ENCODE data around the gene KRTAP10-1. TPM values are rescaled to one million over a fixed set of nuclear protein-coding genes. Genes with fewer than 3 reads are reported as not detected.

The KRTAP10-1 gene
- total and polyA plus RNA-seq, 9 of the 15 experiments (the other 6 are each of a cell fraction or from before 2014, with no cell fraction given) = not detected

DNA sequence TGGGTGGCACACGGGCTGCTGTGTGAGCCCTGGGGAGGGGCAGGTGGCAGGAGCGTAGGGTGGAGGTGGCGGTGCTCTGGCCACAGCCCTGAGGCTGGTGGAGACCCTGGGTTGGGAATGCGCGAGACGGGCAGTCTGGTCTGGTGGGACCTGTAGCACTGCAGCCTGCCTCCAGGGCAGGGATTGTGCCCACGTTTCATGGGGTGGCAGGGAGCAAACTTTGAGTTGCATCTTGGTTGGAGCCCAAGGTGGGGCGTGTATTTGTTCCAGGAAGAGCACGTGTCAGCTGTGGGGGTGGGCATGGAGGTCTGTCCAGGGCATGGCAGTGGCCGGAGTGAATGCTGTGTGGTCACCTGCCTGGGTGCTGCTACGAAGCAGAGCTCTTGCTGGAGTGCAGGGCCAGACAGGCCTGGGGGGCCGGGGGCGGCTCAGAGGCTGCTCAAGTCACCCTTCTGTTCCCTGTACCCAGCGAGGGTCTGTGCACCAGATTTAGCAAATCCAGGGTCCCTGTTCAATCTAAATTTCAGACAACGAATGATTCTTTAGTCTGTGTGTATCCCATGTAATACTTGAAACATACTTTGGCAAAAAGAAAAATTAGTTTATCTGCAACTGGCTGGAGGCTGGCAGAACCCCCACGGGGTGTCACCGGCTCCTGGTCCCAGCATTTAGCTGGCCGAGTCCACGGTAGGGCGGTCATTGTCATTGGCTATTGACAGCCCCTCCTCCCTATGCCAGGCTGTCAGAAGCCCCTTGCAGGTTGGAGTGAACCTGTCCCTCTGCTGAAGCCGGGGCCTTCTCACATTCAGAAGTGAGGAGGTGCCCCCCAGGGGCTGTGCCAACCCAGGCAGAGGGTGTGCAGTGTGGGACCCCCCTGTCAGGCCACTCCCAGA is 27.3 kb downstream of the KRTAP10-1 start (continued):
- TF ChIP-seq, protein P1, sequence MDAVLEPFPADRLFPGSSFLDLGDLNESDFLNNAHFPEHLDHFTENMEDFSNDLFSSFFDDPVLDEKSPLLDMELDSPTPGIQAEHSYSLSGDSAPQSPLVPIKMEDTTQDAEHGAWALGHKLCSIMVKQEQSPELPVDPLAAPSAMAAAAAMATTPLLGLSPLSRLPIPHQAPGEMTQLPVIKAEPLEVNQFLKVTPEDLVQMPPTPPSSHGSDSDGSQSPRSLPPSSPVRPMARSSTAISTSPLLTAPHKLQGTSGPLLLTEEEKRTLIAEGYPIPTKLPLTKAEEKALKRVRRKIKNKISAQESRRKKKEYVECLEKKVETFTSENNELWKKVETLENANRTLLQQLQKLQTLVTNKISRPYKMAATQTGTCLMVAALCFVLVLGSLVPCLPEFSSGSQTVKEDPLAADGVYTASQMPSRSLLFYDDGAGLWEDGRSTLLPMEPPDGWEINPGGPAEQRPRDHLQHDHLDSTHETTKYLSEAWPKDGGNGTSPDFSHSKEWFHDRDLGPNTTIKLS (IDR thresholded peaks at IDR 0.05; ENCODE audit: borderline replicate concordance, low read depth) = no peak
- TF ChIP-seq MAFG (tag; conservative IDR thresholded peaks at IDR 0.05) (no peak), SRSF9 (IDR thresholded peaks at IDR 0.05; ENCODE audit: borderline replicate concordance, low read depth, low read length) (no peak), ZNF79 (CRISPR knock-in tag; IDR thresholded peaks at IDR 0.05; ENCODE audit: low read depth) (no peak), BHLHE40 (IDR thresholded peaks at IDR 0.05; ENCODE audit: low read length) (no peak), SIN3A (IDR thresholded peaks at IDR 0.05; ENCODE audit: borderline replicate concordance in 2 of 2, control insufficient read depth in 1 of 2, low read depth in 2 of 2, low read length in 2 of 2) (no peak)
- TF ChIP-seq, protein P2, sequence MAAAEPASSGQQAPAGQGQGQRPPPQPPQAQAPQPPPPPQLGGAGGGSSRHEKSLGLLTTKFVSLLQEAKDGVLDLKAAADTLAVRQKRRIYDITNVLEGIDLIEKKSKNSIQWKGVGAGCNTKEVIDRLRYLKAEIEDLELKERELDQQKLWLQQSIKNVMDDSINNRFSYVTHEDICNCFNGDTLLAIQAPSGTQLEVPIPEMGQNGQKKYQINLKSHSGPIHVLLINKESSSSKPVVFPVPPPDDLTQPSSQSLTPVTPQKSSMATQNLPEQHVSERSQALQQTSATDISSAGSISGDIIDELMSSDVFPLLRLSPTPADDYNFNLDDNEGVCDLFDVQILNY (CRISPR knock-in tag; IDR thresholded peaks at IDR 0.05) = no peak

Measured in K562 (cell line).